Esophagus (tissue), 2 donors: Measurements from ENCODE around the gene HDDC3. TPM values are rescaled to one million over a fixed set of nuclear protein-coding genes. Genes with fewer than 3 reads are reported as not detected.
"Not testable (repeated sequence)": the region's sequence is repeated elsewhere in the genome, so short reads cannot be mapped to it uniquely, and the experiment has no call there.

Experiments used
- H3K27ac ChIP-seq, 2 donors: one replicate each; pipeline ENCODE4 v1.5.1; 2013; ENCODE audit warnings: low read depth in 2 of 2, mild to moderate bottlenecking in 2 of 2, inconsistent platforms in 1 of 2, low read length in 1 of 2, moderate library complexity in 1 of 2
- H3K27me3 ChIP-seq, 2 donors: one replicate each; pipeline ENCODE4 v1.6.1; 2013; ENCODE audit warnings: low read length in 2 of 2, control low read depth in 1 of 2, mild to moderate bottlenecking in 1 of 2; ENCODE audit not compliant: insufficient read depth in 2 of 2, control insufficient read depth in 1 of 2
- H3K36me3 ChIP-seq, 2 donors: one replicate each; pipeline ENCODE4 v1.6.1; 2013; ENCODE audit warnings: low read length in 1 of 2; ENCODE audit not compliant: control insufficient read depth in 2 of 2, insufficient read depth in 2 of 2
- H3K4me1 ChIP-seq, 2 donors: one replicate each; pipeline ENCODE4 v1.6.1; 2013; ENCODE audit warnings: low read length in 1 of 2; ENCODE audit not compliant: control insufficient read depth in 2 of 2, insufficient read depth in 2 of 2
- H3K4me3 ChIP-seq, 2 donors: one replicate each; pipeline ENCODE4 v1.5.1; 2013; ENCODE audit warnings: low read length in 2 of 2, mild to moderate bottlenecking in 2 of 2, low read depth in 1 of 2, moderate library complexity in 1 of 2
- H3K9me3 ChIP-seq, 2 donors: one replicate each; pipeline ENCODE4 v1.6.1; 2013; ENCODE audit warnings: mild to moderate bottlenecking in 2 of 2, low read depth in 1 of 2, low read length in 1 of 2, moderate library complexity in 1 of 2; ENCODE audit not compliant: control insufficient read depth in 2 of 2, insufficient read depth in 1 of 2
- WGBS, 2 donors: extraction: QIAGEN DNeasy Blood & Tissue Kit; methylation state at CpG; one replicate each; pipeline ENCODE4 v1.1.7; 2013; 5-methylcytosine and 5-hydroxymethylcytosine counted together
- polyA plus RNA-seq, 2 donors: library from polyadenylated mRNA; stranded (reverse); fragments of 200-250 nt; gene quantifications; one replicate each; pipeline ENCODE4 v1.2.3, GENCODE V29; 2013
- donor health status: healthy with polysubstance abuse.
- donor health status: Bipolar disorder and iron deficiency.

The HDDC3 gene
- polyA plus RNA-seq, 2 donors, result 9.1 to 10.5 TPM

DNA sequence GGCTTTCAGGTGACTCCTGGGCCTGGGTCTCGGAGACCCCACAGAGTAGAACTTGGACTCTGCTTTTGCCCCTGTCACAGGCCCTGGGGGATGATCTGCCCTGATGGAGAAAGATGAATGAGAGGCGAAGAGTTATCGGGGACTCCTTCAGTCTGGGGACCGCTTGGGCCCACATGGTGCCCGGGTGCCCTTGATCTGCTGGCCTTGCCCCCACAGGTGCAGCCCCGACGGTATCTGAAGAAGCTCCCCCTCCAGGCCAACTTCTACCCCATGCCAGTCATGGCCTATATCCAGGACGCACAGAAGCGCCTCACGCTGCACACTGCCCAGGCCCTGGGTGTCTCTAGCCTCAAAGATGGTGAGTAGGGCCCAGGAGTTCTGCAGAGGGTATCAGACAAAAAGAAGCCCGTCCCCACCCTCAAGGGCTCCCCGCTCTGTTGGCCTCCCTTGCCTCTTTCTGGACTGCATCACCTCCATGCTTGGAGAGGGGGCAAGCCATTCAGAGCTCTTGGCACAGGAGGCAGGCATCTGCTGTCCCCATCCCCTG, 18.9 kb downstream of the HDDC3 start:
- Histone ChIP-seq H3K4me3 (no peak overlapping the region), H3K4me1 (peaks cover 0 to 3% of the 10 kb centered on the region in 2 donors), H3K9me3 (no peaks in the 10 kb centered on the region), H3K36me3 (peaks cover 36 to 77% of the 10 kb centered on the region in 2 donors), H3K27me3 (no peaks in the 10 kb centered on the region), H3K27ac (no peak overlapping the region)
- WGBS, 2 donors, result 93 to 94% methylated on average over 12 of the region's 12 CpGs

- H3K4me1 ChIP-seq, result peaks cover 0 to 3% of the 10 kb centered on the region in 2 donors
- peaks cover 33 to 70% of the 10 kb centered on the region in 2 donors for H3K36me3 ChIP-seq
- no peaks in the 10 kb centered on the region for H3K9me3 ChIP-seq
- H3K27me3 ChIP-seq, result no peaks in the 10 kb centered on the region
- H3K27ac ChIP-seq, result no peak overlapping the region
- 97% methylated on average over 7 of the region's 7 CpGs for WGBS, 2 donors
- H3K4me3 ChIP-seq, result no peak overlapping the region
Measured at GRCh38 chr15:90912770-90913075, 19.6 kb downstream of the HDDC3 start.

- Histone ChIP-seq H3K27ac (no peak overlapping the region), H3K9me3 (no peaks in the 10 kb centered on the region), H3K4me1 (no peaks in the 10 kb centered on the region), H3K4me3 (no peak overlapping the region), H3K27me3 (no peaks in the 10 kb centered on the region), H3K36me3 (peaks cover 33 to 68% of the 10 kb centered on the region in 2 donors)
- WGBS, 2 donors, result 94 to 95% methylated on average over 30 of the region's 30 CpGs
Measured at GRCh38 chr15:90911906-90912769, 20.2 kb downstream of the HDDC3 start.

GRCh38 chr15:90911302-90911623, 21.1 kb downstream of the HDDC3 start:
- 89 to 91% methylated on average over 19 of the region's 19 CpGs for WGBS, 2 donors
- Histone ChIP-seq H3K4me3 (no peak overlapping the region), H3K27me3 (no peaks in the 10 kb centered on the region), H3K27ac (no peak overlapping the region), H3K9me3 (no peaks in the 10 kb centered on the region), H3K36me3 (peaks cover 38 to 71% of the 10 kb centered on the region in 2 donors), H3K4me1 (no peaks in the 10 kb centered on the region)

- Histone ChIP-seq H3K9me3 (no peaks in the 10 kb centered on the region), H3K27me3 (no peaks in the 10 kb centered on the region), H3K4me1 (no peaks in the 10 kb centered on the region), H3K27ac (no peak overlapping the region), H3K36me3 (peaks cover 44 to 73% of the 10 kb centered on the region in 2 donors), H3K4me3 (no peak overlapping the region)
- 94 to 96% methylated on average over 22 to 24 of the region's 24 CpGs for WGBS, 2 donors
Measured at GRCh38 chr15:90910441-90911301, 21.7 kb downstream of the HDDC3 start.

DNA sequence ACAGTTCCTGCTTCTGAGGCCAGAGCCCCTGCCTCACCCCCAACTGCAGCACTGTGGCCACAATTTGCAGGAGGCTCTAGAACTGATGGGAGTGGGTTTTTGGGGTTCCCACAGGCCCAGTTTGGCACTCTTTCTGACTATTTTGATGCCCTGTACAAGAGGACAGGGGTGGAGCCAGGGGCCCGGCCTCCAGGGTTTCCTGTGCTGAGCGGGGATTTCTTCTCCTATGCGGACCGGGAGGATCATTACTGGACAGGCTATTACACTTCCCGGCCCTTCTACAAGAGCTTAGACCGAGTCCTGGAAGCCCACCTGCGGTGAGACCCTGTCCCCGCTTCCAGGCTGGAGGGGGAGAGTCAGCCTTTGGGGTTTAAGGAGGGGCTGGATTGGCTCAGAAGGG, 22.4 kb downstream of the HDDC3 start:
- 93% methylated on average over 8 of the region's 8 CpGs for WGBS, 2 donors
- peaks cover 47 to 76% of the 10 kb centered on the region in 2 donors for H3K36me3 ChIP-seq
- H3K4me3 ChIP-seq, result no peak overlapping the region
- no peaks in the 10 kb centered on the region for H3K9me3 ChIP-seq
- H3K4me1 ChIP-seq, result no peaks in the 10 kb centered on the region
- no peaks in the 10 kb centered on the region for H3K27me3 ChIP-seq
- H3K27ac ChIP-seq, result no peak overlapping the region

GRCh38 chr15:90909449-90909848, 22.9 kb downstream of the HDDC3 start:
- not testable (repeated sequence) for H3K27me3 ChIP-seq, H3K27ac ChIP-seq, H3K4me1 ChIP-seq, H3K4me3 ChIP-seq, H3K9me3 ChIP-seq
- peaks cover 47 to 73% of the 10 kb centered on the region in 2 donors for H3K36me3 ChIP-seq
- WGBS, 2 donors, result 82 to 85% methylated on average over 11 of the region's 11 CpGs

DNA sequence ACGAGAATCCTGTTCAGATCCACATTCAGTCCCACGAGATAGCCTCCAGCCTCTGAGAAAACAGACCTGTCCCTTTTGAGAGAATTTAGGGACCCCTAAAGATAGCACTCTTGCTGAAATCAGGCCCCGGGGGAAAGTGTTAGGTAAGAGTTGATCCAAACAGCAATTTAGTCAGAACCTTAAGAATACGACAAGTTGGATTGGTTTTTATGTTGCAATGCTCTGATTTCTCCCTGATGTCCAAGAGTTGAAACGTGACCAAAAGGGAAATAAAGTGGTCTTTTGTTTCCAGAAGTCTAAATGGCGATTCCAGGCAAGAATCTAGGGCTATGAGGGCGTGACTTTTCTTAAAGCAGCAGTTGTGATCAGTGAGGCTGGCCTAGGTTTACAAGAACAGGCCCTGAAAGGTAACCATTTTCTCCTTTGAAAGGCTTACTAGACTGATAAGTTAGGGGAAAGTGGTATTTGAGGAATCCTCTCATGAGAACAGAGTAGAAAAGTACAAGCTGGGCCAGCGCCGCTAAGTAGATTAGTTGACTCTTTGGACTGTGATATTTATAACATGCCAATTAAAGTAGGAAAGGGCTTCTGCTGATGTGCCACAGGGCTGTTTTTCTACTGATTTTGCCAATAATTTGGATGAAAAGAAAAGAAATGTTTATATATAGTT, 24.4 kb downstream of the HDDC3 start:
- H3K4me1 ChIP-seq, result peaks cover 0 to 4% of the 10 kb centered on the region in 2 donors
- WGBS, 2 donors, result 79 to 84% methylated on average over 9 of the region's 9 CpGs
- H3K4me3 ChIP-seq, result no peak overlapping the region
- H3K36me3 ChIP-seq, result peaks cover 43 to 61% of the 10 kb centered on the region in 2 donors
- H3K27me3 ChIP-seq, result no peaks in the 10 kb centered on the region
- H3K27ac ChIP-seq, result no peak overlapping the region
- H3K9me3 ChIP-seq, result no peaks in the 10 kb centered on the region

DNA sequence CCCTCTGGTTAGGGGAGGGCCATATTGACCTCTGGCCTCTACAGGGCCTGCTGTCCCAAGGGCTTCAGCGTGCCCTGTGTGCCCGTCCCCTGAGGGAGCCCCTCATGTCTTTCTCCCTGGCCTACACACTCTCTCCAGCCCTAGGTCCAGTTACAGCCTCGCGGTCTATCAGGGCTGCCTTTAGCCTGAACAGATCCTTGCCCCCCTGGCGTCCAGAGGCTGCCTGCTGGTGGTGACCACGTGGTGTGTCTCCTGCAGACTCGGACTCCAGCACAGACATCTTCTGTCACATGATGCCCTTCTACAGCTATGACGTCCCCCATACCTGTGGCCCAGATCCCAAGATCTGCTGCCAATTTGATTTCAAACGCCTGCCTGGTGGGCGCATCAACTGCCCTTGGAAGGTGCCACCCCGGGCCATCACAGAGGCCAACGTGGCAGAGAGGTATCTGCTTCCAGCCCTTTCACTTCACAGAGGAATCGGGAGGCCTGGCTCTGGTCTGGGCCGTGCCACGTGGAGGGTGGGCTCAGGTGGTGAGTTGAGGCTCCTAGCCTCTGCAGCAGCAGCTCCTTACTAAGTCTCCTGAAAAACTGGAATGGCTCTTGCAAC, 25.2 kb downstream of the HDDC3 start:
- peaks cover 35 to 52% of the 10 kb centered on the region in 2 donors for H3K36me3 ChIP-seq
- H3K9me3 ChIP-seq, result no peaks in the 10 kb centered on the region
- H3K4me3 ChIP-seq, result no peak overlapping the region
- H3K4me1 ChIP-seq, result peaks cover 0 to 4% of the 10 kb centered on the region in 2 donors
- no peaks in the 10 kb centered on the region for H3K27me3 ChIP-seq
- no peak overlapping the region for H3K27ac ChIP-seq
- WGBS, 2 donors, result 87 to 91% methylated on average over 15 of the region's 15 CpGs
